NCI-H446 (cell line): Measurements from ENCODE around the gene SIKE1.
"Not testable (repeated sequence)": the region's sequence is repeated elsewhere in the genome, so short reads cannot be mapped to it uniquely, and the experiment has no call there.

Source experiments
- DNase-seq, 2 experiments: peaks; one replicate each; lab custom pipeline; 2025; lab: John Stamatoyannopoulos, UW

The SIKE1 gene

DNA sequence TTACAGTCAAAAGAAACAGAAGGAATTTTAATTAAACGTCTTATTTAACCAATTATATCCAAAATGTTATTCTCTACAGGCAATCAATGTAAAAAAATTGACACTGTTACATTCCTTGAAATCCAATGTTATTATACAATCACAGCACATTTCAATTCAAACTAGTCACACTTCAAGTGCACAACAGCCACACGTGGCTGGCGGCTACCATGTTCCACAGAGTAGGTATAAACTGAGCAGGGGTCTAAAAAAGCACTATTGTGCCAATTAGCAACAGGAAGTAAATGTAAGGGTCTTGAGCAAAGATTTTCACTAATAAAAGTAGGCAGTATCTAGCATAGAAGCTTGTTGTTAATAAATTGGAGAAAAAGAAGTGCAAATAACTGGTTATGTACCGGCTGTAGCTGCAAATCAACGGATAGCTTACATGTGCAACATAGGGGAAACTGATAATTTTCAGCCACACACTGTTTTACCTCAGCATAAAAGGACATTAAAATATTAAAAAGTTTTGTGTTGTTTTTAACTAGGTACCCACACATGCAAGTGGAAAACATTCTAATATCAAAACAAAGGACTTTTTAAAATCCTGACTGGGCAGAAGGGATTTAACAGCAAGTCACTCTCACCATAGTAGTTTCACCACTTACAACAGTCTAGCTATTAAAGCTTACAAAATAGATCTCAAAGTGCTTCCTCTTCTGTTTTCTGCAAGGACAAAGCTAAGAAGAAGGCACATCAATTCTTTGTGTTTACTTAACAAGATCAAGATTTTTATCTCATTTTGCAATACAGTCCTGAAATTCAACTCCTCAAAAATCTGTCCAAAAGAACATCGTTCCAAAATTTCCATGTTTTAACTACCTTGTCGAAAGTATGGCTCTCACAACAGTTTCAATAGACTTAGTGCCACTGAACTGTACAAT, 25.2 kb downstream of the SIKE1 start:
- no peak for DNase-seq

DNA sequence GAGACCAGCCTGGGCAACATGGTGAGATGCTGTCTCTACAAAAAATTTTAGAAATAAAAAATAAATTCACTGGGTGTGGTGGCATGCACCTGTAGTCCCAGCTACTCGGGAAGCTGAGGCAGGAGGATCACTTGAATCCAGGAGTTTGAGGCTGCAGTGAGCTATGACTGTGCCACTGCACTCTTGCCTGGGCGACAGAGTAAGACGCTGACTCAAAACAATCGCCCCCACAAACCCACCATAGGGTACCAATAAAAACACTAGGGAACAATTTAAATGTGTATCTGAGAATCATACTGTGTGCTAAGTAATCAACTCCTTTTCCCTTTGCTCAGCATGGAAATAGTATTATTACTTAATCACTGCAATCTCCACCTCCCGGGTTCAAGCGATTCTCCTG, 26.8 kb downstream of the SIKE1 start:
- not testable (repeated sequence) for DNase-seq

DNA sequence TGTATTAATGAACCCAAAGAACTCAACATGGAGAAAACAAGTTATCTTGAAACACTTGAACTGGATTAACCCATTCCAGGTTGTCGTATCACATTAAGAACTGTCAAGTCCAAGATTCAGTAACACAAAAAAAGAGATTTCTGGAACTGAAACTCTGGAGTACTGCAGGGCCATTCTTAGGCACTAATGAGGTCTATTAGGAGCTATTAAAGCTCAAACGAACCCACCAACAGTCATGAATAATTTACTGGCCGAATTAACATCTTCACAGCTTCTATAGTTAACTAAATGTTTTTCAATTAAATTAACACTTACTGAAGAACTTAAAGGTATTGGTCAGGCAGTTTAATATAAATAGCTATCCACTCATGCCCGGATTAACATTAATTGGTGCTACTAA, 27.3 kb downstream of the SIKE1 start:
- no peak for DNase-seq

DNA sequence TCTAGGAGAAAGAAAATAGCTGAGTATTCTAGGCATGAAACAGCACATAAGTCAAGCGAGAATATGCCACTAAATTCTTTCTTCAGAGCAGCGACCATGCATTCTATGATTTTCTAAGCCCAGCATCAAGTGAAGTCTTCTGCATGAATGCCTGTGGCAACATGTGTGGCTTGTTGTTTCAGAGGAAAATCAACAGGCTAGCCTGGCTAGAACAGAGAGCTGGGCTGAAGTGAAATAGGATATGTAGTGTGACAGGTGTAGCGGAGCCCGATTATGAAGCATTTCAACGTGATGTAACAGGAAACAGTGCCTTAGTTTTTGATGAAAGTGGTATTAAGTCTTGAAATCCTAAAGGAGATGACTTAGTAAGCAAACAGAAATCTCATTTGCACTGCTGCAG, 29.7 kb downstream of the SIKE1 start:
- no peak for DNase-seq

DNA sequence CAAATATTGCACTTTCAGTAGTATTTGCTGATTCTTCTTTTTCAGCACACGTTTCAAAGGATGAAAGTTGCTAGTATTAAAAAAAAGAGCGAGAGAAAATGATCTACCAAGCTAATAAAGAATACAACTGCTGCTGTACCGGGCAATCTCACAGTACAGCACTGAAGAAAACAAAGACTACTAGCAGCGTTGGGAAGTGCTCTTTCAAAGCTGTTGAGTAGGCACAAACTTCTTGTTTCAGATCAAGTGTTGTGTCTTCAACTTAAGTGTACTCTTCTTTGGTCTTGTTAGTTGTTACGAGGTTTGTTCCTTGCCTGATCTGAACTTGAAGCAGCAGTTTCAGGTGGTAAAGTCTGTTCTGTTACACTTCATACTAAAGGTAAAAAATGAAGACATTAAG, 30.6 kb downstream of the SIKE1 start:
- DNase-seq: no peak

DNA sequence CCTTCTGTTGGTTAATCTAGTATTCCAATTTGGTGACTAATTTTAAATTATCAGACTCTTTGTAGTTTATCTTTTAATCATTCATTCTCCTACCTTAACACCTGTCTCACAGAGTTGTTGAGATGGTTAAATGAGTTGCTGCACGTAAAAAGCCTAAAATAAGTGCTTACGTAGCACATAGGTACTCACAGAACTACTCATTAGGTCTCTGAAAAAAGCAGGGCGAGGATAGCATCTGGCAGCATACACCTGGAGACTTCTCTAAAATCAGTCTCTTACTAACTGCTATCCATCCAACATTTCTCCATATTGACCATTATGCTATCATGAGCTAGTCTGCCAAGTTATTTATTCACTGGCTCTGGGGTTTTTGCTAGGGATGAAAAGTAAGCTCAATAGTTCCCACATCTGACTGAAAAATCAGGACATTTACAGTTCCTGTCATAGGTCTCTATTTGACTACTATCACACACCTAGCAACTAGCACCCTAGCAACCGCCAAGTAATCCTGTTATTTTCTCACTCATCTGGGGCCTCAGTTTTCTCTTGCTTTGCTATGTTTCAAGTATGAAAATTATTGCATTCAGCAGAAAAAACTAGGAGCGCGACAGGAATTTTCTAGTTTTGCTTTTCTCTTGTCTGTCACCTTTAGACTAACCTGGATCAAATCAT, 33.9 kb downstream of the SIKE1 start:
- DNase-seq: no peak

DNA sequence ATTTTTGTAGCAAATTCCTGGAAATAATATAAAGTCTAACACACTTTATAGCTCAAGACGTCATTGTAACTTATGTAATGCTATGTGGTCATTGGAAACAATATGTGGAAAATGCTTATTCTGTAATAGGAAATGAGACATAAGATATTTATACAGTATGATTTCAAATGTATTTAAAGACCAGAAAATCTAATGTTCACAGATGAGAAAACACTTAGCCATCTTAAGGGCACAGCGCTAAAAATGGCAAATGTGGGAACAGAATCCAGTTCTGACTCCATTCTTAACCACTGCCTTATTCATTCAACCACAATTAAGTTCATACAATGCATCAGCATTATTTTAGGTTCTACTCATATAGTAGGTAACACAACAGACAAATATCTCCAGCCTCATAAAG, 35.2 kb downstream of the SIKE1 start:
- no peak for DNase-seq

DNA sequence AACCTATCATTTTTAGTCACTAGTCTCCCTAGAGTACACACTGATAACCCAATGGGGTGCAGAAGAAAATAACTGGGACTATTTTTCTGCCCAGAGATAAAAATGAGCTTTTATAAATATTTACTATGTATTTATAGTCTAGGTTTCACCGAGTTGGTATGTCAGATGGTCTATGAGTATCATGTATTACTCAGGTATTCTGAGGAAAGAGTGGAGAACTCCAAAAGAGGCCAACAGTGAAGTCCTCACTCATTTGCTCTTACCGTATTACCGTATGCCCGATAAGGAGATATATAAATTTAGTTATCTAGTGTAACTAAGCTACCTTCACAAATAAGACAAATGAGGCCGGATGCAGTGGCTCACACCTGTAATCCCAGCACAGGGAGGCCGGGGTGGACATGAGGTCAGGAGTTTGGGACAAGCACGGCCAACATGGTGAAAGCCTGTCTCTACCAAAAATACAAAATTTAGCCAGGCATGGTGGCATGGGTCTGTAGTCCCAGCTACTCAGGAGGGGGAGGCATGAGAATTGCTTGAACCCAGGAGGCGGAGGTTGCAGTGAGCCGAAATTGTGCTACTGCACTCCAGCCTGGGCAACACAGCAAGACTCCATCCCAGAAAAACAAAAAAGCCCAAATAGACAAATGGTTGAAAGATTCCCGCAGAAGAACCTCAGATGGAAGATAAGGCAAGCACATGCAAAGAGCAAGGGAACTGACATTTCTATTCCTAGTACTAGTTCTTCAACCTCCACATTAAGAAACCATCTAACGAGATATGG, 38.3 kb downstream of the SIKE1 start:
- DNase-seq: no peak

DNA sequence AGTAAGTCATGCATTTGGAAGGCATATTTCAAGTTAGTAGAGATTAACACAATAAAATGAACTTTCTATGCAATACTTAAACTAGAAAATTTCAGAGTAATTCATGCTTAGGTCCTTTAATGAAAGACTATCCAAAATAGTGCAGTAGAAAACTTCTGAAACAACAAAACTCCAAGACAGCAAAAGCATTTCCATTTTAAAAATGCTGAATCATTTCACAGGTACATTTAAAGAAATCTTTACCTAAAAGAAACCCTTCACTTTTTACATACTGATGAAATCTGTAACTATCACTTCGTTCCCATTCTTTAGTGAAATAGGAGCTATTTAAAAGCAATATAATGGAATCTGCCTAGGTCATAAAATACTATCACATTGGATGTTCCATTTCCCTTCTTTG, 40.2 kb downstream of the SIKE1 start:
- no peak for DNase-seq

DNA sequence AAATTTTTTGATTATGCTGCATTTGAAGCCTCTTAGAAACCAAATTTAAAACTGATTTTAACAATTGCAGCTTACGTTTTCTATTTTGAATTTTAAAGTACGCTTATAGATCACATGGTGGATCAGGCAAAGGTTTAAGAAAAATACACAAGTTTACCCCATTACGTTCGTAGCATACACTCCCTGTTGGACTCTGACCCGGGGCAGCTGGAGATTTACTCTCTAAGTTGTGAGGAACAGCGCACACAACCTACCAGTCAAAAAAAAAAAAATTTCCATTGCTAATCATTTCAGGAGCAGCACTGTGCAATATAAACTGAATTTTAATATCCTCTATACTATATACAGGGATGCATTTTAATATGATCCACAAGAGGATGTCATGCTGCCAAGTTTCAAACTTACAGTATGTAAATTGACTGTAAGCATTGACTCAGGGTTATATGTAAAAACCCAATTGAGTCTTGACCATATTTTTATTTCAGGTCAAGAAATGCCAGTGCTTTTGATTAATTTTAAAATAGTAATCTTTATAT, 43.1 kb downstream of the SIKE1 start:
- DNase-seq: no peak

DNA sequence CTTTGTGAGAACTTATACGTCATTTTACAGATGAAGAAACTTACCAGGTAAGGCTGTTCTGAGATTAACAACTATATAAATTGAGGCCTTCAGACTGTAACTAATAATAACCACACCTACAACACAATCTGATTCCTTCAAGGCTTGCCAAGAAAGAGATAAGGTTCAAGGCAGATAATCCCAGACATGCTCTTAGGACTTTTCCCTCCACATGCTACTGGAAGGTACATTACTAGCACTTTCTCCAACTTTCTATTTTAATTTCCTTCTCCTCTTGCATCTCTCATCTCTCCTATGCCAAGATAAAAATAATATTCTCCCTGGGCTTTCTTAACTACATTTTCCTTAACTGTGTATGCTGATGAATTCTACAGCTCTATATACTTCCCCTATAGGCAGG, 45.0 kb downstream of the SIKE1 start:
- DNase-seq: no peak

DNA sequence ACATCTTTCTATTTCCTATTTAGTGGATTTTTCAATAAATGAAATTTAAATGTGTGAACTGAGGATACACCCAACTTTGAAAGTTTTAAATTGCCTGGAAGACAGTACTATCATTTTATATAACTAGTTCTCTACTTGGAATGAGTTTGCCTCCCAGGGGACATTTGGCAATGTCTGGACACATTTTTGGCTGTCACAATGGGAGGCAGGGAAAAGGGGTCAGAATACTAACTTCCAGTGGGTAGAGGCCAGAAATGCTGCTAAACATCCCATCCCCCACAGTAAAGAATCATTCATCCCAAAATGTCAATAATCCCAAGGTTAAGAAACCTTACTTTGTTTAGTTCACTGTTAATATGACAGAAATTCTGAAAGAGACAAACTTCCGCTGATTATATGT, 50.7 kb downstream of the SIKE1 start:
- no peak for DNase-seq

DNA sequence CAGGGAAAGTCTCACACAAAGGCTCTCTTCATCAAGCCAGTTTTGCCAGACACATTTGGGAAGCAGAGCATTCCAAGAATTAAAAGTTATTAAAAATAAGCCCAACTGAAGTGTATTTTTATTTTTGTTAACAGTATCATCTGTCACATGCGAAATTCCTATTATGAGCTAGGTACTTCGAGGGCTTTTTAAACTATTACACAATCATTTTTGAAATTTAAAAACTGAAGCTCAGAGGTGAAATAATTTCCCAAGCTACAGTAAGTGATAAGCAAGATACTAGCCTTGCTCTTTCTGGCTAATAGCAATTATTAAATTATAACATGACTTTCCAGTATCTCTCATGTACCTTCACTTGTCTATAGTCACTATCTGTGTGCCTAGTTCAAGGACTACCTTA, 51.9 kb downstream of the SIKE1 start:
- DNase-seq: no peak

DNA sequence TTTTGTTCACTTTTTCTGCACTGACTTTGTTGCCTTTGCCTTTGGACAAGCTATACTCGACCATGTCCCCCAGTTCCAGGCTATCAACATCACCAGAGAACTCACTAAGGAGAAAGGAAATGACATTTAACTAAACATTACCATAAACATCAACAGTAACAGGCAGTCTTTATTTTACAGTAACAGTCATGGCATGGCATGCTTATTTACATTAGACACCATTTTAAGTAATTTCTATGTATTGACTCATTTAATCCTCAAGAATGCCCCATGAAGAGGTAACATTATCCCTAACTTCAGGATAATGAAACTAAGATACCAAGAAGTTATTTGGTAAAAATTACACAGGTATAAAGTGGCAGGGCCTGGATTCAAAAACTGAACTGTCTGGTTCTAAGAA, 55.3 kb downstream of the SIKE1 start:
- DNase-seq: no peak

DNA sequence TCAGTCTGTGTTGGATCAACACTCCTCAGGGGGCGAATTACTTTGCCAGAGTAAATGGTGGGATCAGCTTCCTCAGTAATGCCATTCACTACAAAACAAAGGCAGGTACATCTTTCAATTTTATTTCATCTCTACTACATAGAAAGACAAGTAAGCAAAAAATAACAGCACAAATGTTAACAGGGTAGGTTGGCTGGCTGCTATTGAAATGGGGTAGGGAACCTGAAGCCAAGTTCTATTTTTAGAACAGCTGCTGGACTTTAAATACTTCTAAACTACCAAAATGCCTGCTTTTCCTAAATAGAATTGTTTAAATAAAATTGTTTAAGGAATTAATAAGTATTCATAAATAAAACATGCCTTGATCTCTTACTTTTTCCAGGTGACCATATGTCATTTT, 56.6 kb downstream of the SIKE1 start:
- DNase-seq: no peak

DNA sequence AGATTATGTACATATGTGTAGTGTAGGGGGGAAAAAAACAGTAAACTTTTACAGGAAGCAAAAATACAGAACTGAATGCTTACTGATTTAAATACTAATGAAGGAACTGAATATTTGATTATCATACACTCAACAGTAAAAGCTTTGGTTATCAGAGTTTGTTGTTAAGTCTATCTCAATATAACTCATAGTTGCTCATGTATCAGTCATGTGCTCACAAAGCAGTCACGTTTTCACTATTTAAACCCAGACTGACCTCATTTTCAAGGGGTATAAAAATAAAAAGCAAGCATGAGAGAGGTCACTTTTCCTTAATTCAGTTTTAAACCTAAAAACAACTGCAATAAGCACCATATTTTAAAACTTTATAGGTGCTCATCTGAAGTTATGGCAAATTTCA, 57.0 kb downstream of the SIKE1 start:
- DNase-seq: no peak

DNA sequence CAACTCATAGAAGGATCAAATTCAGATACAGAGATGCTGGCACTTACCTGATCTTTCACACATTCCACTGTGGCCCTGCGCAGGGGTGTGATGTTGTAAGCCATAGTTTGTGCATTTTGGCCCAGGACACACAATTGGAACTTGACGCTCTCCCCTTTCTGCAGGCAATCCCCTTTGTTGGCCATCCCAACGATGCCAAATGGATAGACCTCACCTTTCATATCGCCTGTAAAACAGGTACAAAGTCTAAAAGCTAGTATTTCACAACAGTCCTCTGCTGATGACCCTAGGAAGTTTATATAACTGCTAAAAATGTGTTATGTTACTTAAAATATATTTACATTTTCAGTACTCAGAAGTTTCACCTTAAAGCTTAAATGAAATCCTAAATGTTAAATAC, 60.0 kb downstream of the SIKE1 start:
- no peak for DNase-seq
